CD8-positive, alpha-beta memory T cell (primary cell): Measurements from ENCODE around the gene ZNF652. TPM values are rescaled to one million over a fixed set of nuclear protein-coding genes. Genes with fewer than 3 reads are reported as not detected.

Source experiments
- CTCF ChIA-PET: fragments of 350-600 bp; sonication (Branson Sonifier 250); formaldehyde crosslinking; loops from one replicate; lab custom pipeline; 2021; ENCODE audit warnings: antibody characterized with exemption; lab: Charles Lee
- POLR2A ChIA-PET: fragments of 350-600 bp; sonication (Branson Sonifier 250); formaldehyde crosslinking; loops from one replicate; lab custom pipeline; 2021; ENCODE audit warnings: antibody characterized with exemption; lab: Charles Lee
- DNase-seq, 5 donors: peaks; one replicate each; pipeline versions ENCODE4 v3.0.0 to v3.0.0-alpha.2; 2020 to 2022; ENCODE audit warnings: mixed read lengths in 1 of 5
- H3K27ac ChIP-seq: one replicate; pipeline ENCODE4 v1.7.0; 2013; ENCODE audit warnings: low read depth, mild to moderate bottlenecking, low read length, moderate library complexity
- H3K27me3 ChIP-seq: 2 replicates; pipeline ENCODE4 v1.7.0; 2013; ENCODE audit warnings: low read length, mild to moderate bottlenecking; ENCODE audit not compliant: insufficient read depth, poor library complexity, severe bottlenecking
- H3K36me3 ChIP-seq: 2 replicates; pipeline ENCODE4 v1.7.0; 2013; ENCODE audit warnings: mild to moderate bottlenecking, low read length, moderate library complexity; ENCODE audit not compliant: insufficient read depth
- H3K4me1 ChIP-seq: 2 replicates; pipeline ENCODE4 v1.7.0; 2013; ENCODE audit warnings: mild to moderate bottlenecking, low read length, moderate library complexity; ENCODE audit not compliant: insufficient read depth
- H3K4me3 ChIP-seq: 2 replicates; pipeline ENCODE4 v1.7.0; 2013; ENCODE audit warnings: mild to moderate bottlenecking, low read length
- H3K9me3 ChIP-seq: 2 replicates; pipeline ENCODE4 v1.7.0; 2013; ENCODE audit warnings: mild to moderate bottlenecking, low read length
- H3K27ac Mint-ChIP-seq, 8 donors: one replicate each; pipeline ENCODE4 v1.8.0; 2020 to 2021; ENCODE audit warnings: mixed read lengths in 8 of 8, mild to moderate bottlenecking in 6 of 8, inconsistent platforms in 3 of 8, moderate library complexity in 3 of 8
- H3K27me3 Mint-ChIP-seq, 2 donors: one replicate each; pipeline ENCODE4 v1.8.0; 2020 to 2021; ENCODE audit warnings: mixed read lengths in 2 of 2, mild to moderate bottlenecking in 1 of 2, moderate library complexity in 1 of 2
- H3K36me3 Mint-ChIP-seq, 3 donors: one replicate each; pipeline ENCODE4 v1.8.0; 2020 to 2021; ENCODE audit warnings: mixed read lengths in 3 of 3, inconsistent platforms in 1 of 3, mild to moderate bottlenecking in 1 of 3
- H3K4me1 Mint-ChIP-seq, 3 donors: one replicate each; pipeline ENCODE4 v1.8.0; 2020 to 2021; ENCODE audit warnings: mixed read lengths in 3 of 3, inconsistent platforms in 1 of 3, mild to moderate bottlenecking in 1 of 3
- H3K4me3 Mint-ChIP-seq, 7 donors: one replicate each; pipeline ENCODE4 v1.8.0; 2020 to 2021; ENCODE audit warnings: mixed read lengths in 7 of 7, mild to moderate bottlenecking in 6 of 7, moderate library complexity in 4 of 7, inconsistent platforms in 2 of 7
- H3K9me3 Mint-ChIP-seq, 5 donors: one replicate each; pipeline ENCODE4 v1.8.0; 2020 to 2022; ENCODE audit warnings: mixed read lengths in 5 of 5, mild to moderate bottlenecking in 3 of 5, moderate library complexity in 2 of 5, inconsistent platforms in 1 of 5
- polyA plus RNA-seq: library from polyadenylated mRNA; unstranded; fragments of 300-500 nt; fragmentation: Illumina TruSeq; gene quantifications from one replicate; pipeline ENCODE4 v1.2.3, GENCODE V29; 2021
- total RNA-seq, 2 experiments: library from RNA; stranded (reverse); gene quantifications; one replicate each; pipeline ENCODE4 v1.2.3, GENCODE V29; 2021

The ZNF652 gene
- total and polyA plus RNA-seq, 3 experiments from 2014 or later: 11.5 to 27.7 (median 11.9) TPM

DNA sequence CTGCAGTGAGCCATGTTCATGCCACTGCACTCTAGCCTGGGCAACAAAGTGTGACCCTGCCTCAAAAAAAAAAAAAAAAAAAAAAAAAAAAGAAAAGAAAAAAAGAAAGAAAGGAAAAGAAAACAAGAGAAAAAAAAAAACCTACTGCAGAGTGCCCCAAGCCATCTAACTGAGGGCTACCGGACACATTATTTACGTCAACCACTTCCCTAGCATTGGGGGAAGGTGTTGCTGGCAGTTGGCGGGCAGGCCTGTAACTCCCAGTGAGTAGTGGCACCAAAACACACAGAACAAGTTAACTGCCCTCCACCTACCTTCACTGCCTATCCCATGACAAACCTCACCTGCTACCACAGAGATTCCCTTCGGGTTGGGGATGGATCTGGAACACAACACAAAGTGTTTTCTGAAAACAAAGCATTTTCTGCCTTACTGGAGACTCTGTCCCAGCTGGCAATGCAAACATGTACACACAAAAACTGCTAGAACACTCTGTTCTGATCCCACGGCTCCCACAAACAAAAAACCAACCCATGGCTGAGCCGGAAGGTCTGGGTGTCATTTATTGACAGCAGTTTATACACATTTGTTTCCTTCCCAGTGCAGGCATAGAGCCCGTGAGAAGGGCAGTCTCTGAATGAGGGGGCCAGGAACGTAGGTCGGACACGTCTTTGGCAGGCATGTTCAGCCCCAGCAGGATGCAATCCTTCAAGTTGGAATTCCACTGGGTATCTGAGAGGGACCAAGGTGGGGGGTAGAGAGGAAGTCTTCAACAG lies 41.7 kb upstream of the ZNF652 start:
- CTCF ChIA-PET: interaction anchor here (9.0 kb wide), 1 partner anchor 153 kb away, joined by 85 read pairs; no protein-coding TSS in a partner anchor
- peaks cover 36 to 46% (median 41%) of the 10 kb centered on the region in 3 donors for H3K4me1 Mint-ChIP-seq
- H3K4me3 ChIP-seq: no peak overlapping the region
- H3K4me3 Mint-ChIP-seq: peak overlapping the region; percentile 43 to 83 (median 59)
- peaks cover 43% of the 10 kb centered on the region for H3K36me3 ChIP-seq
- no peaks in the 10 kb centered on the region for H3K9me3 Mint-ChIP-seq
- DNase-seq: peak in 1 of 5 donors; percentile 26
- no peaks in the 10 kb centered on the region for H3K9me3 ChIP-seq
- POLR2A ChIA-PET: no interaction called here
- H3K36me3 Mint-ChIP-seq: peaks cover 14 to 61% (median 26%) of the 10 kb centered on the region in 3 donors
- peak overlapping the region; percentile 78 to 95 (median 90) for H3K27ac Mint-ChIP-seq
- H3K4me1 ChIP-seq: peaks cover 33% of the 10 kb centered on the region
- H3K27ac ChIP-seq: peak overlapping the region; percentile 33
- H3K27me3 ChIP-seq: no peaks in the 10 kb centered on the region
- H3K27me3 Mint-ChIP-seq: peaks cover 0 to 4% of the 10 kb centered on the region in 2 donors

DNA sequence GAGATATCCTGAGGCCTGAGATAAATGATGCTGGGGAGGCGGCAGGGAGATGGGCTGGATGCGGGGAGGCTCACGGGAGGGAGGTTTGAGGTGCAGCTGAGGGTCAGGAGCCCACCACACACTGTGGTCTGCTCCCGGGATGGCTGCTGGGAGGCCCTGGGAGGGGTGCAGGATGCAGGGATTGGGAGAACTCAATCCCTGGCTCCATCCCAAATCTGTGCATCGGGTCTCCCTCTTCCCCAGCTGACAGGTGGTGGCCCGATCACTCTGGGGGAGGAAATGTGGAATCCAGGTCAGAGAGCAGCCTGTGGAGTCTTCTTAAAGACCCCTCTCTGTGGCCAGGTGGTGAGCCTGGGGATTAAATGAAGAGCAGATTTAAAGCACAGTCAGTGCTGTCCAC lies 40.7 kb upstream of the ZNF652 start:
- Mint-ChIP-seq H3K27me3 (peaks cover 0 to 4% of the 10 kb centered on the region in 2 donors), H3K9me3 (no peaks in the 10 kb centered on the region), H3K36me3 (peaks cover 14 to 51% (median 23%) of the 10 kb centered on the region in 3 donors), H3K4me1 (peaks cover 26 to 36% (median 31%) of the 10 kb centered on the region in 3 donors), H3K27ac (peak overlapping the region in 6 of 8 donors; percentile 54 to 95 (median 82)), H3K4me3 (peak overlapping the region in 1 of 7 donors; percentile 41)
- ChIA-PET POLR2A (no interaction called here), CTCF (no interaction called here)
- peaks cover 24% of the 10 kb centered on the region for H3K4me1 ChIP-seq
- DNase-seq: no peak
- H3K36me3 ChIP-seq: peaks cover 33% of the 10 kb centered on the region
- H3K27me3 ChIP-seq: no peaks in the 10 kb centered on the region
- no peak overlapping the region for H3K27ac ChIP-seq
- no peak overlapping the region for H3K4me3 ChIP-seq
- H3K9me3 ChIP-seq: no peaks in the 10 kb centered on the region

DNA sequence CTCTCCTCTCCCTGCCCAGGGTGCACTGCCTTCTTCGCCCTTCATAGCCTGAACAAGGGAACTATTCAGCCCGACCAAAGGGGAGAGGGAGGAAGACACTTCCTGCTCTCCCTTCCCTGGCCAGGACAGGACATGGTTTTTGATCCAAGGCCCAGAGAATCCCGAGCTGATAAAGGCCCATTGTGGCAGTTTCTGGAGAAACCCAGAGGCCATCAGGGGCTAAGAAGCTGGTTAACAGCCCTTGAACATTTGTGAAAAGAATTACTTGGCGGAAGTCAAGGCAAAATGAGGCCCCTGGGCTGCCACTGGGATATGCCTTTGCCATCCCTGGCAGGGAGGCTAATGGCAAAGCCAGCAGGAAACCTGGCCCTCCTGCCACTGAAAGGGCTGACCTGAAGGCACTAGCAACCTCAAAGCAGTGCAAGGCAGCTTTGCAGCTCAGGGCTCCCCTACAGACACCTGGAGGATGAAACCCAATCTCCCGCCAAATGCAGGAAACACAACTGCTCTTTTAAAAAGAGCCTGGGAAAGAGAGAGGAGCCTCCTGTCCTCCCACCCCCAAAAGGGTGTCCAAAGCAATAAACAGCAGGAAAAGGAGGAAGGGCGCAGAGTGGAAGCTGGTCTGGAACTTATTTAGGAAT lies 40.0 kb upstream of the ZNF652 start:
- Mint-ChIP-seq H3K4me1 (peaks cover 24 to 33% (median 30%) of the 10 kb centered on the region in 3 donors), H3K4me3 (no peak overlapping the region), H3K27me3 (peaks cover 0 to 4% of the 10 kb centered on the region in 2 donors), H3K27ac (peak overlapping the region in 5 of 8 donors; percentile 54 to 91 (median 80)), H3K36me3 (peaks cover 14 to 46% (median 21%) of the 10 kb centered on the region in 3 donors), H3K9me3 (no peaks in the 10 kb centered on the region)
- Histone ChIP-seq H3K9me3 (no peaks in the 10 kb centered on the region), H3K27ac (no peak overlapping the region), H3K4me1 (peaks cover 23% of the 10 kb centered on the region), H3K27me3 (no peaks in the 10 kb centered on the region), H3K36me3 (peaks cover 29% of the 10 kb centered on the region), H3K4me3 (no peak overlapping the region)
- DNase-seq: no peak
- POLR2A ChIA-PET: no interaction called here
- CTCF ChIA-PET: no interaction called here

DNA sequence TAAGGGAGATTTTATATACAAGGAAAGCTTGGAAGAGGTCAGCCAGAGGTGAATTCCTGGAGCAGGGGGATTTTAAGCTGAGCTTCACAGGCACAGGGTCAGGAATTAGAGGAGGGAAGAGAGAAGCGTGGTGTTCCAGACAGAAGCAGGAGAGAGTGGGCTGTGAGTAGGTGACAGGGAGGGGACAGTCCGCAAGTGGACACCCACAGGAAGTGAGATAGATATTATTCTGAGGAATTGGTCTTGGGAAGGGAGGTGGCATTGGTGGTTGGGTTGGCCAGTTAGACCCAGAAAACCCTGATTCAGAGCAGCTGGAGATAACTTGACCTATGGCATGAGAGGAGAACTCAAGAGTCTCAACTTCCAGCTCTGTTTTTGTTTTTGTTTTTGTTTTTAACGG lies 37.9 kb upstream of the ZNF652 start:
- Mint-ChIP-seq H3K9me3 (no peaks in the 10 kb centered on the region), H3K4me1 (peaks cover 24 to 27% (median 26%) of the 10 kb centered on the region in 3 donors), H3K36me3 (peaks cover 5 to 25% (median 9%) of the 10 kb centered on the region in 3 donors), H3K27me3 (peaks cover 0 to 2% of the 10 kb centered on the region in 2 donors), H3K4me3 (no peak overlapping the region), H3K27ac (no peak overlapping the region)
- Histone ChIP-seq H3K4me3 (no peak overlapping the region), H3K4me1 (peaks cover 20% of the 10 kb centered on the region), H3K27me3 (no peaks in the 10 kb centered on the region), H3K27ac (no peak overlapping the region), H3K9me3 (no peaks in the 10 kb centered on the region), H3K36me3 (peaks cover 8% of the 10 kb centered on the region)
- no peak for DNase-seq
- POLR2A ChIA-PET: interaction anchor here (1.2 kb wide), 1 partner anchor 42 kb away, joined by 3 read pairs; no protein-coding TSS in a partner anchor
- CTCF ChIA-PET: interaction anchor here (0.7 to 1.9 kb wide), 5 partner anchors 31 to 176 kb away, joined by 3 to 9 read pairs (median 5); no protein-coding TSS in a partner anchor

DNA sequence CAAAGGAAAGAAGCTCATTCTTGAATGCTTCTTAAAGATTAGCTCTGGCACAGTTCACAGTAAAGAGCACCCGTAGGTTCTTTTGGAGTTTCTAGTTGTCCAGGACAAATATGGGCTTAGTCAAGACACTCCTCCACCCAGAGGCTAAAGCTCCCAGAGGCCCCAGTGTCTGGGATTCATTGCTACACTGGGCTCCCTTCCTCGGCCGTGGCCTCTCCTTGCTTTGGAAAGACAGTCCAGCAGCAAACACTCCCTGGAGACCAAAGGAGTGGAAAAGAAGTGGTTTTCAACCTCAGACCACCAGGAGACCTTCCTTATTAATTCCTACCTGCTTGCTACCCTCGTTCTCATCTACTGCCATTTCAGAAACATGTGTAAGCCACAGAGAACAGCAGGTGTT lies 35.5 kb upstream of the ZNF652 start:
- Histone ChIP-seq H3K9me3 (no peaks in the 10 kb centered on the region), H3K27me3 (no peaks in the 10 kb centered on the region), H3K4me1 (peaks cover 5% of the 10 kb centered on the region), H3K36me3 (no peaks in the 10 kb centered on the region), H3K4me3 (no peak overlapping the region), H3K27ac (no peak overlapping the region)
- peaks cover 0 to 2% of the 10 kb centered on the region in 2 donors for H3K27me3 Mint-ChIP-seq
- peaks cover 19 to 22% (median 21%) of the 10 kb centered on the region in 3 donors for H3K4me1 Mint-ChIP-seq
- ChIA-PET CTCF (interaction anchor here (0.7 to 3.8 kb wide), 8 partner anchors 10 to 168 kb away, joined by 3 to 32 read pairs (median 4); no protein-coding TSS in a partner anchor), POLR2A (interaction anchor here (0.5 kb wide), 1 partner anchor 35 kb away, joined by 10 read pairs; no protein-coding TSS in a partner anchor)
- H3K4me3 Mint-ChIP-seq: no peak overlapping the region
- peaks cover 0 to 5% (median 0%) of the 10 kb centered on the region in 3 donors for H3K36me3 Mint-ChIP-seq
- DNase-seq: no peak
- H3K9me3 Mint-ChIP-seq: no peaks in the 10 kb centered on the region
- no peak overlapping the region for H3K27ac Mint-ChIP-seq

DNA sequence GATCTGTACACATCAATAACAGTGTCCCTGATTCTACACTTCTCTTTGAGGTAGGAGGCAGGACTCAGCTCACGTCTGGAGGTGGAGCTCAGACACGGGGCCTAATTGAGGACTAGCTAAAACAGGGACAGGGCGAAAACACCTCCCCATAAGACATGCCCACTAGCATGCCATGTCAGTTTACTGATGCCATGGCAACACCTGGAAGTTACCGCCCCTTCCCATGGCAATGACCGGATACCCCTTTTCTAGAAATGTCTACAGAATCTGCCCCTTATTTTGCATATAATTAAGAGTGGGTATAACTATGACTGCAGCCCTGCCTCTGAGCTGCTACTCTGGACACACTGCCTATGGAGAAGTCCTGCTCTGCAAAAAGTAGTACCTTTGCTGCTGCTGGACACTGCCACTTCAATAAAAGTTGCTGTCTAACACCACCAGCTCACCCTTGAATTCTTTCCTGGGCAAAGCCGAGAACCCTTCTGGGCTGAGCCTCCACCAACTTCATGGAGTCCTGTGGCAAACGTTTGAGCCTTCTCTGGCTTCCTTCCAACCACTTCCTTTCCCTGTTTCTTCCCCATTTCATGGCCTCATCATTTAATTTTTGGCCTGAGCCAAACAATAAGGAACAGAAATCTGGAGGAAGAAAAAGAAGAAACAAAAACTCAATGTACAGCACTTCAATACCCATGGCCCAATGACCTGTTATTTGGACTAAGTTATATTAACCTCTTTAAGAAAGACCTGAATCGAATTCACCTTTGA lies 31.6 kb upstream of the ZNF652 start:
- no peak overlapping the region for H3K27ac ChIP-seq
- peaks cover 37% of the 10 kb centered on the region for H3K4me1 ChIP-seq
- CTCF ChIA-PET: interaction anchor here (0.8 to 2.2 kb wide), 5 partner anchors 12 to 78 kb away, joined by 3 to 24 read pairs (median 5); no protein-coding TSS in a partner anchor
- no peak for DNase-seq
- H3K36me3 ChIP-seq: no peaks in the 10 kb centered on the region
- H3K27me3 ChIP-seq: no peaks in the 10 kb centered on the region
- no peaks in the 10 kb centered on the region for H3K36me3 Mint-ChIP-seq
- POLR2A ChIA-PET: interaction anchor here (0.6 to 1.0 kb wide), 2 partner anchors 31 to 78 kb away, joined by 3 to 4 read pairs; no protein-coding TSS in a partner anchor
- H3K27ac Mint-ChIP-seq: peak overlapping the region in 3 of 8 donors; percentile 61 to 88 (median 61)
- H3K9me3 ChIP-seq: no peaks in the 10 kb centered on the region
- no peaks in the 10 kb centered on the region for H3K9me3 Mint-ChIP-seq
- peaks cover 38 to 49% (median 45%) of the 10 kb centered on the region in 3 donors for H3K4me1 Mint-ChIP-seq
- peak overlapping the region in 1 of 7 donors; percentile 18 for H3K4me3 Mint-ChIP-seq
- H3K27me3 Mint-ChIP-seq: no peaks in the 10 kb centered on the region
- no peak overlapping the region for H3K4me3 ChIP-seq

DNA sequence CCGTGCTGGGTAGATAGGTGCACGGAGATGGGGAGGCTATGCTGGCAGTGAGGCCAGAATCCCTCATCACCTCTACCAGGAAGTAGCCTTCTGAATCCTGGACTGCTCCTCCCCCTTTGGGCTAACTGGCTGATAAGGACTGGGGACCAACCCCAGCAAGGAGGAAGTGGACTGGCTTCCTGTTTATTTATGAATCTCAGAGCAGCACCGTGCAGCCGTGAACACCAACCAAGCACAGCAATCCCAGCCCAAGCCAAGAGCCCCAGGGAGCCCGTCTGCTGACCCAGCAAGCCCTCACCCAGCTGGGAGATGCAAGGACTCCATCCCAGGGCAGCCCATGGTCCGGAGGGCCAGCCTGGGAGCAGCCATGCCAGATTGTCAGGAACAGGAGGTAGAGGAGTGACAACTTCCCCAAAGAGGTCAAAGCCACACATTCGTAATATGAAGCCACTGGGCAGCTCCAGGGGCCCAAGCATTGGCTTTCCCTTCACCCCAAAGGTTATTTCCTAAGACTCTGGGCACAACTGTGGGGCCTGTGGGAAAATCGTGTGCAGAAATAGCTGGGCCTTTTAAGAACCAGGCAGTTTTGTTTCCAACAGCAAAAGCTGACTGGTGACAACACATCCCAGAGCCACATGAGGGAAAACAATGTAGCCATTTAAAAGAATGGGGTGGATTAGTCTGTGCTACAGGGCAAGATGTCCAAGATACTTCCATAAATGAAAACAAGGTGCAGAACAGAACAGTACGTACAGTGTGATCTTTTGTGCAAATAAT lies 28.7 kb upstream of the ZNF652 start:
- Mint-ChIP-seq H3K27me3 (no peaks in the 10 kb centered on the region), H3K4me3 (peak overlapping the region in 6 of 7 donors; percentile 77 to 91 (median 80)), H3K27ac (peak overlapping the region; percentile 81 to 99 (median 96)), H3K9me3 (no peaks in the 10 kb centered on the region), H3K36me3 (no peaks in the 10 kb centered on the region), H3K4me1 (peaks cover 61 to 73% (median 73%) of the 10 kb centered on the region in 3 donors)
- Histone ChIP-seq H3K27ac (no peak overlapping the region), H3K36me3 (no peaks in the 10 kb centered on the region), H3K4me1 (peaks cover 53% of the 10 kb centered on the region), H3K27me3 (no peaks in the 10 kb centered on the region), H3K9me3 (no peaks in the 10 kb centered on the region), H3K4me3 (peak overlapping the region; percentile 28)
- POLR2A ChIA-PET: interaction anchor here (0.6 kb wide), 1 partner anchor 46 kb away, joined by 3 read pairs; no protein-coding TSS in a partner anchor
- no peak for DNase-seq
- CTCF ChIA-PET: interaction anchor here (1.3 to 4.6 kb wide), 5 partner anchors 17 to 93 kb away, joined by 4 to 26 read pairs (median 6); no protein-coding TSS in a partner anchor
